ENCODE measurements around the gene STK39.

STK39 gene

GRCh38 chr2:167980439-167980838, 267.0 kb downstream of the STK39 start:
- Histone ChIP-seq H3K27me3 (ENCODE audit: insufficient read depth, low read length) (no peaks in the 10 kb centered on the region), H4K12ac (ENCODE audit: low read depth, low read length) (no peak overlapping the region), H3K79me1 (ENCODE audit: low read length) (no peaks in the 10 kb centered on the region), H3K9ac (ENCODE audit: low read length) (no peak overlapping the region), H3K4ac (ENCODE audit: low read depth, low read length) (no peak overlapping the region), H4K8ac (ENCODE audit: low read depth, low read length) (no peak overlapping the region), H3K4me1 (ENCODE audit: control insufficient read depth in 1 of 2, insufficient read depth in 2 of 2, low read length in 2 of 2) (no peaks in the 10 kb centered on the region), H2AFZ (ENCODE audit: insufficient read depth, low read length, poor library complexity) (no peak overlapping the region), H3K18ac (ENCODE audit: low read length) (no peak overlapping the region), H3K9me3 (ENCODE audit: insufficient read depth, low read depth, low read length) (no peaks in the 10 kb centered on the region), H4K91ac (ENCODE audit: low read depth, low read length) (no peak overlapping the region), H2BK12ac (ENCODE audit: low read length) (no peak overlapping the region), H3K4me2 (ENCODE audit: low read length) (no peak overlapping the region), H3K27ac (ENCODE audit: low read depth, low read length) (no peak overlapping the region), H2BK5ac (ENCODE audit: low read depth, low read length, poor library complexity) (no peak overlapping the region), H3K14ac (ENCODE audit: low read length) (no peak overlapping the region), H2AK5ac (ENCODE audit: low read length) (no peak overlapping the region), H3K23ac (ENCODE audit: low read length) (no peak overlapping the region), H3K79me2 (ENCODE audit: control insufficient read depth, insufficient read depth, low read length, poor library complexity) (no peaks in the 10 kb centered on the region), H3K36me3 (ENCODE audit: control insufficient read depth in 1 of 2, insufficient read depth in 2 of 2, low read length in 2 of 2) (no peaks in the 10 kb centered on the region), H2BK120ac (ENCODE audit: insufficient read depth, low read length, poor library complexity) (no peak overlapping the region), H3K4me3 (ENCODE audit: low read depth, low read length) (no peak overlapping the region)
- WGBS (ENCODE audit: extremely low coverage, insufficient coverage, insufficient read length), result no CpG with 5 or more reads among the region's 4 CpGs
- DNase-seq, result no peak

GRCh38 chr2:167972746-167973145, 274.6 kb downstream of the STK39 start:
- H3K4me3 ChIP-seq (ENCODE audit: low read depth, low read length), result no peak overlapping the region
- peaks cover 0 to 2% of the 10 kb centered on the region in 2 experiments for H3K36me3 ChIP-seq (ENCODE audit: control insufficient read depth in 1 of 2, insufficient read depth in 2 of 2, low read length in 2 of 2)
- H2BK5ac ChIP-seq (ENCODE audit: low read depth, low read length, poor library complexity), result no peak overlapping the region
- no peak for DNase-seq
- H3K4me2 ChIP-seq (ENCODE audit: low read length), result no peak overlapping the region
- H2AK5ac ChIP-seq (ENCODE audit: low read length), result no peak overlapping the region
- no peaks in the 10 kb centered on the region for H3K4me1 ChIP-seq (ENCODE audit: control insufficient read depth in 1 of 2, insufficient read depth in 2 of 2, low read length in 2 of 2)
- no peak overlapping the region for H2AFZ ChIP-seq (ENCODE audit: insufficient read depth, low read length, poor library complexity)
- no peak overlapping the region for H4K91ac ChIP-seq (ENCODE audit: low read depth, low read length)
- no peak overlapping the region for H3K9ac ChIP-seq (ENCODE audit: low read length)
- peaks cover 8% of the 10 kb centered on the region for H3K9me3 ChIP-seq (ENCODE audit: insufficient read depth, low read depth, low read length)
- no peak overlapping the region for H3K18ac ChIP-seq (ENCODE audit: low read length)
- no peak overlapping the region for H2BK12ac ChIP-seq (ENCODE audit: low read length)
- H4K12ac ChIP-seq (ENCODE audit: low read depth, low read length), result no peak overlapping the region
- no peak overlapping the region for H3K27ac ChIP-seq (ENCODE audit: low read depth, low read length)
- H4K8ac ChIP-seq (ENCODE audit: low read depth, low read length), result no peak overlapping the region
- H2BK120ac ChIP-seq (ENCODE audit: insufficient read depth, low read length, poor library complexity), result no peak overlapping the region
- no peak overlapping the region for H3K4ac ChIP-seq (ENCODE audit: low read depth, low read length)
- no peak overlapping the region for H3K23ac ChIP-seq (ENCODE audit: low read length)
- H3K27me3 ChIP-seq (ENCODE audit: insufficient read depth, low read length), result no peaks in the 10 kb centered on the region
- H3K79me2 ChIP-seq (ENCODE audit: control insufficient read depth, insufficient read depth, low read length, poor library complexity), result no peaks in the 10 kb centered on the region
- H3K79me1 ChIP-seq (ENCODE audit: low read length), result no peaks in the 10 kb centered on the region
- H3K14ac ChIP-seq (ENCODE audit: low read length), result no peak overlapping the region

GRCh38 chr2:167972020-167972419, 275.4 kb downstream of the STK39 start:
- H3K36me3 ChIP-seq (ENCODE audit: control insufficient read depth in 1 of 2, insufficient read depth in 2 of 2, low read length in 2 of 2), result peaks cover 0 to 2% of the 10 kb centered on the region in 2 experiments
- H3K9me3 ChIP-seq (ENCODE audit: insufficient read depth, low read depth, low read length), result peaks cover 8% of the 10 kb centered on the region
- no CpG with 5 or more reads among the region's 1 CpG for WGBS (ENCODE audit: extremely low coverage, insufficient coverage, insufficient read length)
- no peak overlapping the region for H3K23ac ChIP-seq (ENCODE audit: low read length)
- DNase-seq, result no peak
- no peaks in the 10 kb centered on the region for H3K79me1 ChIP-seq (ENCODE audit: low read length)
- no peak overlapping the region for H2BK5ac ChIP-seq (ENCODE audit: low read depth, low read length, poor library complexity)
- no peak overlapping the region for H3K9ac ChIP-seq (ENCODE audit: low read length)
- no peak overlapping the region for H2AFZ ChIP-seq (ENCODE audit: insufficient read depth, low read length, poor library complexity)
- H3K14ac ChIP-seq (ENCODE audit: low read length), result no peak overlapping the region
- H3K18ac ChIP-seq (ENCODE audit: low read length), result no peak overlapping the region
- H4K12ac ChIP-seq (ENCODE audit: low read depth, low read length), result no peak overlapping the region
- H3K27ac ChIP-seq (ENCODE audit: low read depth, low read length), result no peak overlapping the region
- H2BK12ac ChIP-seq (ENCODE audit: low read length), result no peak overlapping the region
- H3K27me3 ChIP-seq (ENCODE audit: insufficient read depth, low read length), result no peaks in the 10 kb centered on the region
- H3K4ac ChIP-seq (ENCODE audit: low read depth, low read length), result no peak overlapping the region
- no peak overlapping the region for H4K91ac ChIP-seq (ENCODE audit: low read depth, low read length)
- no peak overlapping the region for H3K4me3 ChIP-seq (ENCODE audit: low read depth, low read length)
- no peaks in the 10 kb centered on the region for H3K4me1 ChIP-seq (ENCODE audit: control insufficient read depth in 1 of 2, insufficient read depth in 2 of 2, low read length in 2 of 2)
- H3K79me2 ChIP-seq (ENCODE audit: control insufficient read depth, insufficient read depth, low read length, poor library complexity), result no peaks in the 10 kb centered on the region
- H3K4me2 ChIP-seq (ENCODE audit: low read length), result no peak overlapping the region
- no peak overlapping the region for H2BK120ac ChIP-seq (ENCODE audit: insufficient read depth, low read length, poor library complexity)
- no peak overlapping the region for H2AK5ac ChIP-seq (ENCODE audit: low read length)
- H4K8ac ChIP-seq (ENCODE audit: low read depth, low read length), result no peak overlapping the region

- no peaks in the 10 kb centered on the region for H3K79me1 ChIP-seq (ENCODE audit: low read length)
- no peaks in the 10 kb centered on the region for H3K79me2 ChIP-seq (ENCODE audit: control insufficient read depth, insufficient read depth, low read length, poor library complexity)
- no peak overlapping the region for H2BK12ac ChIP-seq (ENCODE audit: low read length)
- no peak overlapping the region for H3K27ac ChIP-seq (ENCODE audit: low read depth, low read length)
- H2BK120ac ChIP-seq (ENCODE audit: insufficient read depth, low read length, poor library complexity), result no peak overlapping the region
- no peak overlapping the region for H3K4me2 ChIP-seq (ENCODE audit: low read length)
- H3K4me1 ChIP-seq (ENCODE audit: control insufficient read depth in 1 of 2, insufficient read depth in 2 of 2, low read length in 2 of 2), result no peaks in the 10 kb centered on the region
- H4K12ac ChIP-seq (ENCODE audit: low read depth, low read length), result no peak overlapping the region
- H2BK5ac ChIP-seq (ENCODE audit: low read depth, low read length, poor library complexity), result no peak overlapping the region
- WGBS (ENCODE audit: extremely low coverage, insufficient coverage, insufficient read length), result no CpG with 5 or more reads among the region's 9 CpGs
- H3K4me3 ChIP-seq (ENCODE audit: low read depth, low read length), result no peak overlapping the region
- H2AFZ ChIP-seq (ENCODE audit: insufficient read depth, low read length, poor library complexity), result no peak overlapping the region
- peaks cover 6% of the 10 kb centered on the region for H3K9me3 ChIP-seq (ENCODE audit: insufficient read depth, low read depth, low read length)
- no peak overlapping the region for H3K23ac ChIP-seq (ENCODE audit: low read length)
- H3K36me3 ChIP-seq (ENCODE audit: control insufficient read depth in 1 of 2, insufficient read depth in 2 of 2, low read length in 2 of 2), result peaks cover 0 to 2% of the 10 kb centered on the region in 2 experiments
- no peak overlapping the region for H2AK5ac ChIP-seq (ENCODE audit: low read length)
- H3K9ac ChIP-seq (ENCODE audit: low read length), result no peak overlapping the region
- no peak overlapping the region for H3K14ac ChIP-seq (ENCODE audit: low read length)
- H4K91ac ChIP-seq (ENCODE audit: low read depth, low read length), result no peak overlapping the region
- H3K18ac ChIP-seq (ENCODE audit: low read length), result no peak overlapping the region
- DNase-seq, result no peak
- no peaks in the 10 kb centered on the region for H3K27me3 ChIP-seq (ENCODE audit: insufficient read depth, low read length)
- no peak overlapping the region for H3K4ac ChIP-seq (ENCODE audit: low read depth, low read length)
- H4K8ac ChIP-seq (ENCODE audit: low read depth, low read length), result no peak overlapping the region
Measured at GRCh38 chr2:167966937-167967913, 280.2 kb downstream of the STK39 start.

All from trophoblast cell (in vitro differentiated cells and primary cell).